ENCODE data around the gene NAALADL2. TPM values are rescaled to one million over a fixed set of nuclear protein-coding genes. Genes with fewer than 3 reads are reported as not detected.

The NAALADL2 gene
- total RNA-seq, 1 donor = 54.5 TPM

GRCh38 chr3:175392653-175393052 lies 533.5 kb downstream of the NAALADL2 start:
- H3K4me3 ChIP-seq (ENCODE audit: low read depth, low read length) = no peak overlapping the region
- peak; percentile 26 for DNase-seq (ENCODE audit: low read depth)
- no peak for TF ChIP-seq CTCF (IDR thresholded peaks at IDR 0.05; ENCODE audit: insufficient read depth, low read length)

GRCh38 chr3:175397372-175397771 lies 538.2 kb downstream of the NAALADL2 start:
- H3K4me3 ChIP-seq (ENCODE audit: low read depth, low read length) = no peak overlapping the region
- TF ChIP-seq CTCF (IDR thresholded peaks at IDR 0.05; ENCODE audit: insufficient read depth, low read length) = no peak
- no peak for DNase-seq (ENCODE audit: low read depth)

- H3K4me3 ChIP-seq (ENCODE audit: low read depth, low read length) = no peak overlapping the region
- no peak for TF ChIP-seq CTCF (IDR thresholded peaks at IDR 0.05; ENCODE audit: insufficient read depth, low read length)
- no peak for DNase-seq (ENCODE audit: low read depth)
Observed at GRCh38 chr3:175398676-175399075, 539.5 kb downstream of the NAALADL2 start.

GRCh38 chr3:175399156-175399840 lies 540.2 kb downstream of the NAALADL2 start:
- DNase-seq (ENCODE audit: low read depth) = no peak
- no peak for TF ChIP-seq CTCF (IDR thresholded peaks at IDR 0.05; ENCODE audit: insufficient read depth, low read length)
- H3K4me3 ChIP-seq (ENCODE audit: low read depth, low read length) = no peak overlapping the region

- H3K4me3 ChIP-seq (ENCODE audit: low read depth, low read length) = no peak overlapping the region
- peak; percentile 85 for DNase-seq (ENCODE audit: low read depth)
- TF ChIP-seq CTCF (IDR thresholded peaks at IDR 0.05; ENCODE audit: insufficient read depth, low read length) = no peak
Observed at GRCh38 chr3:175404027-175404426, 544.9 kb downstream of the NAALADL2 start.

GRCh38 chr3:175404621-175405020 lies 545.5 kb downstream of the NAALADL2 start:
- DNase-seq (ENCODE audit: low read depth) = peak; percentile 17
- H3K4me3 ChIP-seq (ENCODE audit: low read depth, low read length) = no peak overlapping the region
- TF ChIP-seq CTCF (IDR thresholded peaks at IDR 0.05; ENCODE audit: insufficient read depth, low read length) = no peak

GRCh38 chr3:175410251-175410650 lies 551.1 kb downstream of the NAALADL2 start:
- no peak for TF ChIP-seq CTCF (IDR thresholded peaks at IDR 0.05; ENCODE audit: insufficient read depth, low read length)
- no peak overlapping the region for H3K4me3 ChIP-seq (ENCODE audit: low read depth, low read length)
- no peak for DNase-seq (ENCODE audit: low read depth)

All from fibroblast of the aortic adventitia (primary cell).